ENCODE data around the gene TRAF2. TPM values are rescaled to one million over a fixed set of nuclear protein-coding genes. Genes with fewer than 3 reads are reported as not detected.

TRAF2 gene
- total RNA-seq, 1 experiment from 2014 or later = 11.5 TPM

DNA sequence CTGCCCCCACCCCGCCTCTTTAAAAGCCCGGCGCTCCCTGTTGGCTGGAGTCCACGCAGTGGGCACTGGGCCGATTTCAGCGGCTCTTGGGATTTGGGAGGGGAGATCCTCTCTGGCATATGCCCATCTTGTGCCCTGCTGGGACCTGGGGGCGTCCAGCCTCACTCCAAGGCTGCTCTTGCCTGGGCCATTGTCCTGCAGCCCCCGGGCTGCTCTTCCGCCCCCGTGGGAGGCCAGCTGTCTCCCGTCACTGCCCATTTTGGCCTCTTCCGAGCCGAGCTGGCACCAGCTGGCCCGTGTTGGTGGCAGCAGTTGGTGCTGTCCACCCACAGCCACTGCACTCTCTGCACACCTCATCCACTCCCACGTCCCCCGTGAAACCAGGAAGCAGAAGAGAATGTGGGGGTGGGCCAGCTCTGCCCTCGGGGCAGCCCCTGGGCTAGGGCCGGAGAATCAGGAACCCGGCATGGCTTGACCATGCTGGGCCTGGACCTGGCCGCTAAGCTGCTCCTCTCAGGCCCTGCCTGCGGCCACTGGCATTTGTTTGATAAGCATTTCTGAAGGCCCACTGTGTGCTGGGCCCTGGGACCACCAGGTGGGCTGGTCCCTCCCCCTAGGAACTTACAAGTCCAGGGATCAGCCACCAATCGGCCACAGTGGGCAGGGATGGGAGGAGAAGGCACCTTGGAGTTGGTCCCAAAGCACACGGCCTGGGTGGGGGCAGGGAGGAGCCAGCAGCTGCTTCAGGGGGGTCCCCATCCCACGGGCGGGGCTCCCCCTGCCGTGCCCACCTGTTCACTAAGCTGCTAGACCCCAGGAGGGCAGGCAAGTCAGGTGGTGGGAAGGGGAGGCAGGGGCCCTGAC is 60.9 kb downstream of the TRAF2 start:
- no peaks in the 10 kb centered on the region for H4K20me1 ChIP-seq (ENCODE audit: low read length)
- ChIA-PET CTCF (interaction anchor here (1.4 to 1.5 kb wide), 3 partner anchors 49 to 88 kb away, joined by 4 to 17 read pairs (median 9); partner anchors contain the start of gene CLIC3), POLR2A (ENCODE audit: unreplicated experiment) (no interaction called here)
- peaks cover 16% of the 10 kb centered on the region for H3K4me1 ChIP-seq (ENCODE audit: insufficient read depth, low read length)
- H3K79me2 ChIP-seq (ENCODE audit: low read length) = peaks cover 19% of the 10 kb centered on the region
- H2AFZ ChIP-seq (ENCODE audit: low read length) = no peak overlapping the region
- no peak overlapping the region for H3K27ac ChIP-seq (ENCODE audit: low read length)
- no peak for ATAC-seq
- no peak overlapping the region for H3K4me3 ChIP-seq (ENCODE audit: low read length)
- no peaks in the 10 kb centered on the region for H3K27me3 ChIP-seq (ENCODE audit: low read length)
- intact Hi-C loops (cut with micrococcal nuclease) = no loop called here
- no peaks in the 10 kb centered on the region for H3K9me2 ChIP-seq (replicated peaks; ENCODE audit: low read length)
- no peaks in the 10 kb centered on the region; the same call in 1 of the 2 replicates for H3K36me3 ChIP-seq (ENCODE audit: low read depth, low read length)
- no peak for DNase-seq
- TF ChIP-seq, protein P1, sequence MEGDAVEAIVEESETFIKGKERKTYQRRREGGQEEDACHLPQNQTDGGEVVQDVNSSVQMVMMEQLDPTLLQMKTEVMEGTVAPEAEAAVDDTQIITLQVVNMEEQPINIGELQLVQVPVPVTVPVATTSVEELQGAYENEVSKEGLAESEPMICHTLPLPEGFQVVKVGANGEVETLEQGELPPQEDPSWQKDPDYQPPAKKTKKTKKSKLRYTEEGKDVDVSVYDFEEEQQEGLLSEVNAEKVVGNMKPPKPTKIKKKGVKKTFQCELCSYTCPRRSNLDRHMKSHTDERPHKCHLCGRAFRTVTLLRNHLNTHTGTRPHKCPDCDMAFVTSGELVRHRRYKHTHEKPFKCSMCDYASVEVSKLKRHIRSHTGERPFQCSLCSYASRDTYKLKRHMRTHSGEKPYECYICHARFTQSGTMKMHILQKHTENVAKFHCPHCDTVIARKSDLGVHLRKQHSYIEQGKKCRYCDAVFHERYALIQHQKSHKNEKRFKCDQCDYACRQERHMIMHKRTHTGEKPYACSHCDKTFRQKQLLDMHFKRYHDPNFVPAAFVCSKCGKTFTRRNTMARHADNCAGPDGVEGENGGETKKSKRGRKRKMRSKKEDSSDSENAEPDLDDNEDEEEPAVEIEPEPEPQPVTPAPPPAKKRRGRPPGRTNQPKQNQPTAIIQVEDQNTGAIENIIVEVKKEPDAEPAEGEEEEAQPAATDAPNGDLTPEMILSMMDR (conservative IDR thresholded peaks at IDR 0.05; ENCODE audit: low read depth, low read length) = no peak
- TF ChIP-seq EZH2phosphoT487 (IDR thresholded peaks at IDR 0.05; ENCODE audit: borderline replicate concordance, low read length) (no peak), EZH2 (IDR thresholded peaks at IDR 0.05; ENCODE audit: low read length, unreplicated experiment) (no peak)
- no peaks in the 10 kb centered on the region for H3F3A ChIP-seq (ENCODE audit: low read length, unreplicated experiment)
- no peak overlapping the region for H3K4me2 ChIP-seq (ENCODE audit: low read length)
- H3K9ac ChIP-seq (ENCODE audit: low read length) = no peak overlapping the region
- no peaks in the 10 kb centered on the region for H3K9me3 ChIP-seq (ENCODE audit: low read length)
- BruUV-seq (replicated peaks) = no TSS peak

DNA sequence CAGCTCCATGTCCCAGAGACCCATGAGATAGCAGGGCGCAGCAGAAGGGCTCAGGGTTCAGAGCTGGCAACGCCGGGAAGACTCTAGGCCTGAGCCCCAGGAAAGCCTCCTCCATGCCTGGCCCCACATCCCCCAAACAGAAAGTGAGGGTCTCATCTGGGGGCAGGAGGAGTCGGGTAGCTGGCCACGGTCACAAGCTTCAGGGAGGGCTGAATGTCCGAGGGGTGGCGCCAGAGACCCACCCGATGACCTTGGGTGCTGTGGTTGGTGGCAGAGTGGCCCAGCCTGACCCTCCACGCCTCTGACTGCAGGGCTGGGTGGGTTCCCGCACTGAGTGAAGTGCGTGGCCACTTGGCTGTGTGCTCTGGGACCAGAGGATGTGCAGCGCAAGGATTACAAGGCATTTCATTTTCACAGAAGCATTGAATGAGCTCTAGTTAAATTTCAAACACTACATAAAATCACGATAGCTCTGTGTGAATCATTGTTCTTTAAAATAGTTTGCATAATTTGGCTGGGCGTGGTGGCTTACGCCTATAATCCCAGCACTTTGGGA is 61.7 kb downstream of the TRAF2 start:
- H3K79me2 ChIP-seq (ENCODE audit: low read length) = peaks cover 11% of the 10 kb centered on the region
- no peak overlapping the region for H3K4me2 ChIP-seq (ENCODE audit: low read length)
- peaks cover 16% of the 10 kb centered on the region for H3K4me1 ChIP-seq (ENCODE audit: insufficient read depth, low read length)
- intact Hi-C loops (cut with micrococcal nuclease) = loop anchor here (1.0 kb wide), 1 partner anchor 87 kb away; no protein-coding TSS in a partner anchor
- POLR2A ChIA-PET (ENCODE audit: unreplicated experiment) = interaction anchor here (1.0 kb wide), 1 partner anchor 87 kb away, joined by 3 read pairs; no protein-coding TSS in a partner anchor
- no peak overlapping the region for H3K9ac ChIP-seq (ENCODE audit: low read length)
- TF ChIP-seq EZH2phosphoT487 (IDR thresholded peaks at IDR 0.05; ENCODE audit: borderline replicate concordance, low read length) (no peak), EZH2 (IDR thresholded peaks at IDR 0.05; ENCODE audit: low read length, unreplicated experiment) (no peak)
- TF ChIP-seq, protein P1 (conservative IDR thresholded peaks at IDR 0.05; ENCODE audit: low read depth, low read length) = peak; percentile 44
- H3K27me3 ChIP-seq (ENCODE audit: low read length) = no peaks in the 10 kb centered on the region
- H3K4me3 ChIP-seq (ENCODE audit: low read length) = no peak overlapping the region
- H3F3A ChIP-seq (ENCODE audit: low read length, unreplicated experiment) = no peaks in the 10 kb centered on the region
- DNase-seq (peak; percentile 36), ATAC-seq (no peak)
- no peak overlapping the region for H2AFZ ChIP-seq (ENCODE audit: low read length)
- no peaks in the 10 kb centered on the region for H3K9me2 ChIP-seq (replicated peaks; ENCODE audit: low read length)
- CTCF ChIA-PET = interaction anchor here (0.5 to 1.5 kb wide), 6 partner anchors 17 to 243 kb away, joined by 3 to 17 read pairs (median 4); partner anchors contain the start of genes CLIC3 and NPDC1
- H3K9me3 ChIP-seq (ENCODE audit: low read length) = no peaks in the 10 kb centered on the region
- BruUV-seq (replicated peaks) = no TSS peak
- no peak overlapping the region for H3K27ac ChIP-seq (ENCODE audit: low read length)
- H4K20me1 ChIP-seq (ENCODE audit: low read length) = no peaks in the 10 kb centered on the region
- H3K36me3 ChIP-seq (ENCODE audit: low read depth, low read length) = no peaks in the 10 kb centered on the region

Data from PC-3 (cell line).